Body of pancreas (tissue), 4 donors: Measurements from ENCODE around the gene FNBP1L. TPM values are rescaled to one million over a fixed set of nuclear protein-coding genes. Genes with fewer than 3 reads are reported as not detected.

Experiments
- ATAC-seq: fragments of 150-250 bp; one replicate; pipeline ENCODE4 v1.9.1; 2016
- DNase-seq, 4 donors: peaks; one replicate each; pipeline ENCODE4 v3.0.0-alpha.2; 2019
- H3K27ac ChIP-seq, 4 donors: fragments of 200-600 bp; sonication (generic); 1 replicate in 3 of 4; 2 replicates in 1 of 4; pipeline versions ENCODE4 v1.5.1 to v1.6.1; 2016 to 2019; ENCODE audit warnings: mild to moderate bottlenecking in 1 of 4, mixed read lengths in 1 of 4, moderate library complexity in 1 of 4
- H3K27me3 ChIP-seq, 2 donors: fragments of 200-600 bp; sonication (generic); one replicate each; pipeline ENCODE4 v1.6.0; 2016; ENCODE audit warnings: mild to moderate bottlenecking in 1 of 2
- H3K36me3 ChIP-seq, 2 donors: fragments of 200-600 bp; sonication (generic); replicated peaks in 1 of 2; 2 replicates each; pipeline ENCODE4 v1.5.1; 2016; ENCODE audit warnings: low read depth in 2 of 2; ENCODE audit not compliant: insufficient read depth in 1 of 2
- H3K4me1 ChIP-seq: fragments of 200-600 bp; sonication (generic); one replicate; pipeline ENCODE4 v1.6.0; 2016
- H3K4me3 ChIP-seq, 2 donors: fragments of 200-600 bp; sonication (generic); 1 replicate in 1 of 2; 2 replicates in 1 of 2; pipeline ENCODE4 v1.5.1; 2016 to 2019
- H3K9me3 ChIP-seq, 3 donors: fragments of 200-600 bp; sonication (generic); 1 replicate in 2 of 3; 2 replicates in 1 of 3; pipeline ENCODE4 v1.5.1; 2016
- CTCF ChIP-seq, 7 experiments: fragments of 450-650 bp in 4 of 7; fragments of 200-600 bp in 3 of 7; sonication (generic) in 3 of 7; IDR thresholded peaks; one replicate each; pipeline ENCODE4 v1.5.1; 2016 to 2019; ENCODE audit warnings: antibody characterized with exemption in 7 of 7
- POLR2A ChIP-seq, 3 donors: fragments of 450-650 bp; IDR thresholded peaks; one replicate each; pipeline ENCODE4 v1.6.1; 2016; ENCODE audit warnings: antibody characterized with exemption in 3 of 3, mild to moderate bottlenecking in 2 of 3
- WGBS, 2 donors: methylation state at CpG; one replicate each; pipeline ENCODE4 v1.1.5; 2017; 5-methylcytosine and 5-hydroxymethylcytosine counted together
- intact Hi-C: fragments of 100-400 bp; cut with DNase I; formaldehyde crosslinking; loops from one replicate; pipeline ENCODE4 v1.15.1; 2023
- total RNA-seq, 2 donors: library from RNA; depleted of rRNA; stranded (reverse); fragments of >200 nt; gene quantifications; one replicate each; pipeline ENCODE4 v1.1.0, GENCODE V29; 2016

FNBP1L gene
- total RNA-seq, 2 donors from 2014 or later, result 23.1 to 32.9 TPM

- H3K27me3 ChIP-seq, result no peaks in the 10 kb centered on the region
- peak overlapping the region in 1 of 4 donors; percentile 58 for H3K27ac ChIP-seq
- no peak for DNase-seq
- no peaks in the 10 kb centered on the region for H3K36me3 ChIP-seq
- no peak overlapping the region for H3K4me3 ChIP-seq
- peaks cover 21% of the 10 kb centered on the region for H3K4me1 ChIP-seq
- ATAC-seq, result no peak
- TF ChIP-seq CTCF (IDR thresholded peaks at IDR 0.05) (no peak), POLR2A (IDR thresholded peaks at IDR 0.05) (no peak)
- no peaks in the 10 kb centered on the region for H3K9me3 ChIP-seq
- intact Hi-C loops, result no loop called here
Measured at GRCh38 chr1:93441589-93441988, 6.3 kb upstream of the FNBP1L start.

DNA sequence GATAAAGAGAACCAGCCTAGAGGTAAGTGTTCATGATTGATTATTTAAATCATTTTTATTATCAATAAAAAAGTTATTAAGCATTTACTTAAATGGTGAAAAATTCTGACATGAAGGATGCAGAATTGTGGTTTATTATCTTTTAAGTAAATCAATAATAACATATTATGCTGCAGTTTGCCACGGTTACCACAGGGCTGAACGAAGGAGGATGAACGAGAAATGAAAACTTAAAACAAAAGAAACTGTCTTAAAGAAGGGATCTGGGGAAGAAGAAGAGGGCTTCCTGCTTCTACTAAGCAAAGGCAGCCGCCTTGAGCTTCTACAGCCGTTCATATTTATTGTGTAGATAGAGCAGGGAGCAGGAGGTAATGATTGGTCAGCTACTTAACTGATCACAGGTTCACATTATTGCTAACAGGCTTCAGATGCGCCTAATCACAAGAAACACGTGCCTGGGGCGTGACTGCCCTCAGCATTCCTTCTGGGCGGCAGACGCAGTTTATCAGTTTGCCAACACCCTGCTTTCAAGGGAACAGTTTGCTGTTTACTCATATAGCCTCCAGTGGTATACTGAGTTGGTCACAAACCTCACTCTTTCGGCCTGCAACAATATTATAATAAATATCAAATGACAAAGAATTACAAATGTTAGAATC lies 5.8 kb upstream of the FNBP1L start:
- Histone ChIP-seq H3K9me3 (no peaks in the 10 kb centered on the region), H3K4me3 (no peak overlapping the region), H3K27me3 (no peaks in the 10 kb centered on the region), H3K4me1 (peaks cover 25% of the 10 kb centered on the region), H3K36me3 (no peaks in the 10 kb centered on the region), H3K27ac (peak overlapping the region in 3 of 4 donors; percentile 5 to 58 (median 16))
- WGBS, 2 donors, result 15 to 28% methylated on average over 11 of the region's 11 CpGs
- DNase-seq (peak; percentile 48 to 71 (median 52)), ATAC-seq (no peak)
- TF ChIP-seq POLR2A (IDR thresholded peaks at IDR 0.05) (no peak), CTCF (IDR thresholded peaks at IDR 0.05) (peak in 1 of 7 experiments; percentile 5)
- intact Hi-C loops, result no loop called here

GRCh38 chr1:93442741-93443140 lies 5.2 kb upstream of the FNBP1L start:
- TF ChIP-seq CTCF (IDR thresholded peaks at IDR 0.05), result no peak
- TF ChIP-seq POLR2A (IDR thresholded peaks at IDR 0.05), result no peak
- Histone ChIP-seq H3K27me3 (no peaks in the 10 kb centered on the region), H3K36me3 (no peaks in the 10 kb centered on the region), H3K4me1 (peaks cover 25% of the 10 kb centered on the region), H3K27ac (peak overlapping the region in 3 of 4 donors; percentile 5 to 58 (median 16)), H3K9me3 (no peaks in the 10 kb centered on the region), H3K4me3 (no peak overlapping the region)
- ATAC-seq (no peak), DNase-seq (no peak)
- intact Hi-C loops, result no loop called here
- 16 to 18% methylated on average over 1 of the region's 1 CpG for WGBS, 2 donors

DNA sequence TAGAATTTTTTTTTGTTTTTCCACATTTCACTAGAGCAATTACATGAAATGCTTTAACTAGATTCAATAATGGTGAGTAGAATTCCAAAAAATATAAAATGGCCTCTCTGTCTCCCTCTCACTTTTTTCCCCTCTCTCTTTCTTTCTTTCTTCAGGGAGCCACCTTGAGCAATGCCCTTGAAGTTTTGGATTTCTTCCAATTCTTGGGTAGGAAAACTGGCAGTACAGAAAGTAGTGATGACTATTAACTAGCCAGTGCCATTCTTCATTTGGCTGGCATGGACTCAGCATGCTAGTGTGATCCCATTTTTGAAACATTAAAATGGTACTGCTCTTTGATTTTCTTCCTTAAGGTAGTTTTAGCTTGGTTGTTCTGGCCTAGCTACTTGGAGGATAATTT lies 4.5 kb upstream of the FNBP1L start:
- DNase-seq (no peak), ATAC-seq (no peak)
- peaks cover 25% of the 10 kb centered on the region for H3K4me1 ChIP-seq
- TF ChIP-seq CTCF (IDR thresholded peaks at IDR 0.05), result no peak
- TF ChIP-seq POLR2A (IDR thresholded peaks at IDR 0.05), result no peak
- intact Hi-C loops, result no loop called here
- H3K9me3 ChIP-seq, result no peaks in the 10 kb centered on the region
- no peaks in the 10 kb centered on the region for H3K27me3 ChIP-seq
- no peaks in the 10 kb centered on the region for H3K36me3 ChIP-seq
- peak overlapping the region in 1 of 4 donors; percentile 58 for H3K27ac ChIP-seq
- H3K4me3 ChIP-seq, result no peak overlapping the region

DNA sequence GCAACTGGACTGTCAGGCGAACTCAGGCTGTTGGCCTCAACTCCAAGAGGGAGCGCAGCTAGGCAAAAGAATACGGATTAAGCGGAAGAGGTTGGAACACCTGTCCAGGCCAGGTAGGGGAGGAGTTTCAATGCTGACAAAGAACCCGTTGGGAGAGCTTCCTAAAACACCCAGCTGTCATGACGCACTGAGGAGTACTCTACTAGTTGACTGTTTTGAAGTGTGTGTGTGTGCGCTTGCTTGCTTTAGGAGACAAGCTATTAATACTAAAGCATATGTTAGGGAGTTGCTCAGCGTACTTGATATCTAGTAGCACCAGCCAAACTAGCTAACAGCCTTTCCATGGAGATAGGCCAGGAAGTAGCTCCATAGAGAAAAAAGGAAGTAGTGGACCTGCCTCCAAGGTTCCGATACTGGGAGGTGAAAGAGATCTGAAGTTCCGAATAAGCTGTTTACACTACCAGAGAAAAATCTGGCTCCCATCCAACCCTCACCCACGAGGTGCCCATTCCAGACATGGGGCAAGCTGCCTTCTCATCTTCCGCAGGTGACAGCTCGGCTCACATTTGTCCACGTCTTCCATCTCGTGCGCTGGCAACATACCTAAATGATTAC lies 974 bp upstream of the FNBP1L start:
- intact Hi-C loops, result no loop called here
- Histone ChIP-seq H3K4me3 (peak overlapping the region; percentile 94 to 95), H3K4me1 (peaks cover 28% of the 10 kb centered on the region), H3K27ac (peak overlapping the region; percentile 79 to 98 (median 96)), H3K36me3 (no peaks in the 10 kb centered on the region), H3K9me3 (no peaks in the 10 kb centered on the region), H3K27me3 (no peaks in the 10 kb centered on the region)
- 9 to 10% methylated on average over 16 of the region's 16 CpGs for WGBS, 2 donors
- peak; percentile 75 for ATAC-seq
- TF ChIP-seq POLR2A (IDR thresholded peaks at IDR 0.05) (peak in 2 of 3 donors; percentile 81 to 82), CTCF (IDR thresholded peaks at IDR 0.05) (peak in 1 of 7 experiments; percentile 4)
- DNase-seq, result peak; percentile 73 to 88 (median 82)
